Astrocyte of the hippocampus (primary cell): ENCODE measurements around the gene CABP5.
A peak's percentile ranks its signal among the peaks of the same experiment; 100 is the strongest.
"Not testable (repeated sequence)": the region's sequence is repeated elsewhere in the genome, so short reads cannot be mapped to it uniquely, and the experiment has no call there.

Experiments used
- DNase-seq: peaks from one replicate; pipeline ENCODE4 v3.0.0; 2011; ENCODE audit warnings: low read depth, low spot score

Gene CABP5

GRCh38 chr19:48043675-48044258, at the start of gene CABP5:
CABP5 (minus strand) TSS chr19:48044079; CDS start chr19:48043922, 157 bp downstream.
- no peak for DNase-seq

GRCh38 chr19:48091111-48091718, 47.3 kb upstream of the CABP5 start:
- DNase-seq = peak; percentile 61

GRCh38 chr19:48090281-48090802, 46.5 kb upstream of the CABP5 start:
- no peak for DNase-seq

GRCh38 chr19:48088991-48089390, 45.1 kb upstream of the CABP5 start:
- not testable (repeated sequence) for DNase-seq

- DNase-seq = no peak
These were observed 42.3 kb upstream of the CABP5 start for GRCh38 chr19:48085904-48086864.

GRCh38 chr19:48085076-48085475, 41.2 kb upstream of the CABP5 start:
- DNase-seq = no peak

- no peak for DNase-seq
These were observed 37.2 kb upstream of the CABP5 start for GRCh38 chr19:48081106-48081505.

- not testable (repeated sequence) for DNase-seq
These were observed 26.4 kb upstream of the CABP5 start for GRCh38 chr19:48070177-48070769.

- DNase-seq = no peak
These were observed 25.6 kb upstream of the CABP5 start for GRCh38 chr19:48069435-48069834.

- DNase-seq = no peak
These were observed 20.6 kb upstream of the CABP5 start for GRCh38 chr19:48064509-48064908.

GRCh38 chr19:48061401-48062344, 17.8 kb upstream of the CABP5 start:
- no peak for DNase-seq

- no peak for DNase-seq
These were observed 16.5 kb upstream of the CABP5 start for GRCh38 chr19:48060381-48060780.

GRCh38 chr19:48059331-48059730, 15.5 kb upstream of the CABP5 start:
- DNase-seq = no peak

- DNase-seq = no peak
These were observed 10.0 kb upstream of the CABP5 start for GRCh38 chr19:48053856-48054255.

- no peak for DNase-seq
These were observed 9.2 kb upstream of the CABP5 start for GRCh38 chr19:48053076-48053475.

GRCh38 chr19:48051335-48052033, 7.6 kb upstream of the CABP5 start:
- DNase-seq = no peak

- no peak for DNase-seq
These were observed 682 bp upstream of the CABP5 start for GRCh38 chr19:48044561-48044960.

GRCh38 chr19:48041877-48042580, 1.9 kb downstream of the CABP5 start:
- DNase-seq = no peak

- DNase-seq = no peak
These were observed 7.1 kb downstream of the CABP5 start for GRCh38 chr19:48036765-48037164.
